HG03045 (cell line): ENCODE measurements around the gene PSMB11.
A peak's percentile ranks its signal among the peaks of the same experiment; 100 is the strongest.

Experiments used
- ATAC-seq: cut with Tn5 transposase; IDR thresholded peaks from one replicate; pipeline ENCODE4 v1.9.1; 2021; ENCODE audit warnings: mild to moderate bottlenecking, moderate library complexity; ENCODE audit not compliant: unreplicated experiment

Gene PSMB11

GRCh38 chr14:23056956-23057756, 15.1 kb downstream of the PSMB11 start, which contains the start of gene CDH24:
Gene CDH24 (minus strand): TSS chr14:23057520. CDS start chr14:23055733, 1,787 bp downstream.
- peak; percentile 52 for ATAC-seq

- peak; percentile 55 for ATAC-seq
Measured at GRCh38 chr14:23057757-23058653, 16.0 kb downstream of the PSMB11 start.

GRCh38 chr14:23058654-23059504, 16.9 kb downstream of the PSMB11 start:
- no peak for ATAC-seq

- ATAC-seq: no peak
Measured at GRCh38 chr14:23060536-23061260, 18.7 kb downstream of the PSMB11 start.

- ATAC-seq: no peak
Measured at GRCh38 chr14:23062002-23062401, 20.0 kb downstream of the PSMB11 start.

- ATAC-seq: no peak
Measured at GRCh38 chr14:23063601-23064000, 21.6 kb downstream of the PSMB11 start.

GRCh38 chr14:23066368-23066767, 24.4 kb downstream of the PSMB11 start:
- ATAC-seq: no peak

GRCh38 chr14:23066855-23067744, 25.1 kb downstream of the PSMB11 start:
- ATAC-seq: no peak

- ATAC-seq: no peak
Measured at GRCh38 chr14:23067847-23068788, 26.1 kb downstream of the PSMB11 start.

GRCh38 chr14:23068789-23069412, 26.9 kb downstream of the PSMB11 start:
- ATAC-seq: peak; percentile 63

- no peak for ATAC-seq
Measured at GRCh38 chr14:23069413-23069806, 27.4 kb downstream of the PSMB11 start.

- ATAC-seq: no peak
Measured at GRCh38 chr14:23070262-23071129, 28.5 kb downstream of the PSMB11 start.

- peak; percentile 87 for ATAC-seq
Measured at GRCh38 chr14:23071244-23071920, 29.4 kb downstream of the PSMB11 start.

GRCh38 chr14:23071921-23072539, 30.0 kb downstream of the PSMB11 start:
- no peak for ATAC-seq

GRCh38 chr14:23074906-23075305, 32.9 kb downstream of the PSMB11 start:
- no peak for ATAC-seq
